Fibroblast of villous mesenchyme (primary cell): ENCODE measurements around the gene RTF1. TPM values are rescaled to one million over a fixed set of nuclear protein-coding genes. Genes with fewer than 3 reads are reported as not detected.

Experiments
- DNase-seq: peaks from one replicate; pipeline ENCODE4 v3.0.0-alpha.2; 2010; ENCODE audit warnings: low read depth
- H3K4me3 ChIP-seq: 2 replicates; pipeline ENCODE4 v1.5.1; 2011; ENCODE audit warnings: low read depth, mild to moderate bottlenecking, low read length
- CTCF ChIP-seq: IDR thresholded peaks from 2 replicates; pipeline ENCODE4 v1.5.1; 2012; ENCODE audit warnings: low read depth, mild to moderate bottlenecking, low read length; ENCODE audit not compliant: insufficient read depth
- total RNA-seq: library from RNA; depleted of rRNA; stranded (reverse); fragments of >200 nt; gene quantifications from 2 replicates; pipeline ENCODE4 v1.2.3, GENCODE V29; 2012

RTF1 gene
- total RNA-seq, 1 donor = 37.1 TPM

GRCh38 chr15:41480396-41481140 lies 63.7 kb downstream of the RTF1 start:
- no peak for DNase-seq
- no peak for TF ChIP-seq CTCF
- H3K4me3 ChIP-seq = no peak overlapping the region

GRCh38 chr15:41482110-41482877 lies 65.4 kb downstream of the RTF1 start:
- no peak overlapping the region for H3K4me3 ChIP-seq
- no peak for TF ChIP-seq CTCF
- no peak for DNase-seq

- no peak overlapping the region for H3K4me3 ChIP-seq
- no peak for DNase-seq
- TF ChIP-seq CTCF = no peak
These were observed 66.2 kb downstream of the RTF1 start for GRCh38 chr15:41483115-41483514.

GRCh38 chr15:41483519-41483918 lies 66.6 kb downstream of the RTF1 start:
- no peak for DNase-seq
- TF ChIP-seq CTCF = no peak
- no peak overlapping the region for H3K4me3 ChIP-seq

GRCh38 chr15:41484937-41485625 lies 68.2 kb downstream of the RTF1 start:
- no peak for DNase-seq
- no peak for TF ChIP-seq CTCF
- no peak overlapping the region for H3K4me3 ChIP-seq

- no peak for TF ChIP-seq CTCF
- H3K4me3 ChIP-seq = no peak overlapping the region
- DNase-seq = no peak
These were observed 69.4 kb downstream of the RTF1 start for GRCh38 chr15:41486286-41486685.
